Heart right ventricle (tissue), 16 donors: ENCODE results near the gene CORO2A. TPM values are rescaled to one million over a fixed set of nuclear protein-coding genes. Genes with fewer than 3 reads are reported as not detected.
"Not testable (repeated sequence)": the region's sequence is repeated elsewhere in the genome, so short reads cannot be mapped to it uniquely, and the experiment has no call there.

Experiments
- ATAC-seq, 8 donors: fragments of 200-7000 bp; cut with Tn5 transposase; one replicate each; pipeline ENCODE4 v1.9.1; 2020; ENCODE audit warnings: mild to moderate bottlenecking in 8 of 8, moderate library complexity in 8 of 8, moderate number of reproducible peaks in 1 of 8
- DNase-seq, 2 donors: peaks; one replicate each; pipeline ENCODE4 v3.0.0-alpha.2; 2020
- H3K27ac ChIP-seq, 10 donors: fragments of 200-600 bp; sonication (generic) in 2 of 10; one replicate each; pipeline versions ENCODE4 v1.5.0 to v1.8.0; 2020 to 2022; ENCODE audit warnings: mild to moderate bottlenecking in 3 of 10
- H3K27me3 ChIP-seq, 7 donors: fragments of 200-600 bp; one replicate each; pipeline ENCODE4 v1.8.0; 2021 to 2022; ENCODE audit warnings: mild to moderate bottlenecking in 2 of 7
- H3K36me3 ChIP-seq, 9 donors: fragments of 200-600 bp; sonication (generic) in 1 of 9; one replicate each; pipeline versions ENCODE4 v1.5.0 to v1.8.0; 2020 to 2022; ENCODE audit warnings: mild to moderate bottlenecking in 2 of 9
- H3K4me1 ChIP-seq, 9 donors: fragments of 200-600 bp; sonication (generic) in 1 of 9; one replicate each; pipeline versions ENCODE4 v1.5.0 to v1.8.0; 2020 to 2022; ENCODE audit warnings: mild to moderate bottlenecking in 4 of 9
- H3K4me3 ChIP-seq, 10 donors: fragments of 200-600 bp; sonication (generic) in 2 of 10; one replicate each; pipeline versions ENCODE4 v1.5.0 to v1.8.0; 2020 to 2022; ENCODE audit warnings: mild to moderate bottlenecking in 7 of 10, moderate library complexity in 2 of 10
- H3K9me3 ChIP-seq, 11 donors: fragments of 200-600 bp in 10 of 11; sonication (generic) in 2 of 11; one replicate each; pipeline versions ENCODE4 v1.5.0 to v1.8.0; 2013 to 2022; ENCODE audit warnings: mild to moderate bottlenecking in 2 of 11, control low read depth in 1 of 11, moderate library complexity in 1 of 11
- WGBS, 2 donors: extraction: QIAGEN DNeasy Blood & Tissue Kit; methylation state at CpG; one replicate each; pipeline ENCODE4 v1.1.7; 2013; ENCODE audit warnings: inconsistent platforms in 1 of 2; 5-methylcytosine and 5-hydroxymethylcytosine counted together
- intact Hi-C, 10 donors: fragments of 100-400 bp; cut with DNase I; formaldehyde crosslinking; loops; one replicate each; pipeline versions ENCODE4 v1.11.1 to v1.14.2; 2022
- polyA plus RNA-seq, 2 donors: library from polyadenylated mRNA; stranded (reverse); fragments of 200-250 nt; gene quantifications; one replicate each; pipeline ENCODE4 v1.2.3, GENCODE V29; 2013
- total RNA-seq, 10 donors: library from RNA; stranded (reverse); fragmentation: NEBNext Ultra II Directional in 3 of 10; extraction: Animal tissue kit (Norgen Biotek cat#: 25700) in 3 of 10; gene quantifications; one replicate each; pipeline versions ENCODE4 v1.2.1 to v1.2.4, GENCODE V29; 2021 to 2023
- TF ChIP-seq, protein P1 (sequence below), 9 donors: fragments of 200-600 bp; sonication (generic) in 2 of 9; IDR thresholded peaks; one replicate each; pipeline versions ENCODE4 v1.5.0 to v1.8.0; 2021 to 2022; ENCODE audit warnings: antibody characterized with exemption in 9 of 9, mild to moderate bottlenecking in 5 of 9, moderate library complexity in 1 of 9
- donor health status: Arrhythmogenic right ventricular cardiomyopathy.
- donor health status: ischemic (EF 13 %, LVEDD 7.1; RV severe dilation, severe dysfunction).
- donor health status: healthy with polysubstance abuse.
- donor health status: DM: no; HTN: yes; CAD: no.
- donor health status: DM: no; HTN: no; CAD: no.
- donor health status: ischemic (EF 25% LVEDD 6.9; RV normal size, moderate dysfunction).
- donor health status: ischemic (EF 25% LVEDD 5.7; RV mildly dilated, moderate dysfunction).
- donor health status: healthy.
- donor health status: DM: yes; HTN: yes; CAD: no.
- donor health status: Ischemic cardiomyopathy.
- donor health status: ischemic (EF 35%, LVEDD 5.7; RV mildly dilated, moderate dysfunction).
- donor health status: nonischemic (EF 11% LVEDD 7.7; RV severe dilation, severe dysfunction).
- donor health status: DM: yes; HTN: yes; CAD: no.
- donor health status: PGD.
- donor health status: ischemic (EF 29% LVEDD 5.4; RV normal size, mild dysfunction).
- donor health status: nonischemic (EF 23%, LVEDD 6.1; RV moderate dilation, normal function).

CORO2A gene
- total and polyA plus RNA-seq, 12 donors = 0.06 to 0.90 (median 0.23) TPM

DNA sequence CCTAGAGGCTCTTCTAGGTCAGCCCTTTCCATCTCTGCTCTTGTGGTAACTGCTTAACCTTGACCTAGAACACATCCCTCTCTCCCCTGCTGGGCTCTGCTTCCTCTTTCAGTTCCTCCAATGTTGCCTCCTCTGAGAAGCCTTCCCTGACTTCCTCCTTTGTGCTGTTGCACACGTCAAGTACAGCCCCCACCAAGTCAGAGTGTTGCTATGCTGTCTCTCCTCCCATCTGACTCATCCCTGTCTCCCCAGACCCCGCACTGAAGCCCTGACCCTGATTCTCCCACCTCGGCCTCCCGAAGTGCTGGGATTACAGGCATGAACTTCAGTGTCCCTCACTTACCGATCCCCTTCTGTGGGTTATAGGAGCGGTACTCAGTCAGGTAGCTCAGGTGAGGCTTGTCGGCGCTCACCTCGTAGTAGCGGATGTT lies 63.0 kb downstream of the CORO2A start:
- TF ChIP-seq, protein P1, sequence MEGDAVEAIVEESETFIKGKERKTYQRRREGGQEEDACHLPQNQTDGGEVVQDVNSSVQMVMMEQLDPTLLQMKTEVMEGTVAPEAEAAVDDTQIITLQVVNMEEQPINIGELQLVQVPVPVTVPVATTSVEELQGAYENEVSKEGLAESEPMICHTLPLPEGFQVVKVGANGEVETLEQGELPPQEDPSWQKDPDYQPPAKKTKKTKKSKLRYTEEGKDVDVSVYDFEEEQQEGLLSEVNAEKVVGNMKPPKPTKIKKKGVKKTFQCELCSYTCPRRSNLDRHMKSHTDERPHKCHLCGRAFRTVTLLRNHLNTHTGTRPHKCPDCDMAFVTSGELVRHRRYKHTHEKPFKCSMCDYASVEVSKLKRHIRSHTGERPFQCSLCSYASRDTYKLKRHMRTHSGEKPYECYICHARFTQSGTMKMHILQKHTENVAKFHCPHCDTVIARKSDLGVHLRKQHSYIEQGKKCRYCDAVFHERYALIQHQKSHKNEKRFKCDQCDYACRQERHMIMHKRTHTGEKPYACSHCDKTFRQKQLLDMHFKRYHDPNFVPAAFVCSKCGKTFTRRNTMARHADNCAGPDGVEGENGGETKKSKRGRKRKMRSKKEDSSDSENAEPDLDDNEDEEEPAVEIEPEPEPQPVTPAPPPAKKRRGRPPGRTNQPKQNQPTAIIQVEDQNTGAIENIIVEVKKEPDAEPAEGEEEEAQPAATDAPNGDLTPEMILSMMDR (IDR thresholded peaks at IDR 0.05) = no peak
- Histone ChIP-seq H3K4me1 (peaks cover 0 to 15% (median 0%) of the 10 kb centered on the region in 9 donors), H3K36me3 (peaks cover 0 to 4% (median 0%) of the 10 kb centered on the region in 9 donors), H3K27ac (peak overlapping the region in 1 of 10 donors; percentile 83), H3K9me3 (no peaks in the 10 kb centered on the region), H3K4me3 (no peak overlapping the region), H3K27me3 (peaks cover 0 to 5% (median 0%) of the 10 kb centered on the region in 7 donors)
- intact Hi-C loops = no loop called here
- ATAC-seq (peak in 7 of 8 donors; percentile 29 to 65 (median 51)), DNase-seq (no peak)
- 90 to 91% methylated on average over 10 of the region's 10 CpGs for WGBS, 2 donors

DNA sequence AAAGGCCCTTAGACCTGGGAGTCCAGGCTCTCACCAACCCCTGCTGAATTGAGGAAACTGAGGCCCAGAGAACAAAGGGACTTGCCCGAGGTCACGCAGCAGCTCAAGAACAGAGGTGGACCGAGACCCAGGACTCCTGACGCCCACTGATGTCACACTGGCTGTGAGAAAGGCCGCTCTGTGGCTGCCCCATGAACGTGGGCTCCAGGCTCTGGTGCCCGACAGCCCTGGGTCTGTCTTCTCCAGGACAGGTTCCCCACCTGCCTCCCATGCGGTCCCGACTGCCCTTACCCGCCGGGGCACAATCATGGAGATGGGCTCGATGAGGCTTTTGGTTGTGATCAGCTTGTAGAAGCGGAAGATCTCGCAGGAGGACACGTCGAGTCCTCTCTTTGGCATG lies 64.1 kb downstream of the CORO2A start:
- intact Hi-C loops = no loop called here

DNA sequence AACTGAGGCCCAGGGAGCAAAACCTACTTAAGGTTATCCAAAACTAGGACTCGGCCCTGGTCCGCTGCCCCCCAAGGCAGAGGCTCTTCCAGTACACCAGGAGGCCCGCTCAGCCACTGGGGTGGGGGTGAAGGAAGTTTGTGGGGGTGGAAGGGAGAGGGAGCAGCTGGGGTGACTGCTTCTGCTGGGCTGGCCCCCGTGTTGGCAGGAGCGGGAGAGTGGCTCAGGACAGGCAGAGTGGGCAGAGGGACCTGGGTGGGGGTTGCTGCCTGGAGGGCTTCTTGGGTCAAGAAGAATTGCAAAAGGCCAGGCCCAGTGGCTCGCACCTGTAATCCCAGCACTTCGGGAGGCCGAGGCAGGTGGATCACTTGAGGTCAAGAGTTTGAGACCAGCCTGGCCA lies 65.2 kb downstream of the CORO2A start:
- no peak for ATAC-seq
- WGBS, 2 donors = 93% methylated on average over 8 of the region's 8 CpGs
- Histone ChIP-seq H3K27me3 (peaks cover 0 to 6% (median 0%) of the 10 kb centered on the region in 7 donors), H3K36me3 (peaks cover 0 to 1% (median 0%) of the 10 kb centered on the region in 9 donors), H3K4me1 (peaks cover 0 to 15% (median 0%) of the 10 kb centered on the region in 9 donors), H3K27ac (no peak overlapping the region), H3K9me3 (no peaks in the 10 kb centered on the region), H3K4me3 (no peak overlapping the region)
- no peak for DNase-seq
- intact Hi-C loops = no loop called here
- TF ChIP-seq, protein P1 (IDR thresholded peaks at IDR 0.05) = no peak

More for the DNA sequence above, 64.1 kb downstream of the CORO2A start:
- H3K36me3 ChIP-seq = peaks cover 0 to 4% (median 0%) of the 10 kb centered on the region in 9 donors
- WGBS, 2 donors = 98 to 99% methylated on average over 16 of the region's 16 CpGs
- H3K27me3 ChIP-seq = peaks cover 0 to 3% (median 0%) of the 10 kb centered on the region in 7 donors
- DNase-seq = no peak
- TF ChIP-seq, protein P1 (IDR thresholded peaks at IDR 0.05) = no peak
- H3K4me1 ChIP-seq = peaks cover 0 to 15% (median 0%) of the 10 kb centered on the region in 9 donors
- no peak for ATAC-seq
- no peaks in the 10 kb centered on the region for H3K9me3 ChIP-seq
- peak overlapping the region in 1 of 10 donors; percentile 83 for H3K27ac ChIP-seq
- no peak overlapping the region for H3K4me3 ChIP-seq

DNA sequence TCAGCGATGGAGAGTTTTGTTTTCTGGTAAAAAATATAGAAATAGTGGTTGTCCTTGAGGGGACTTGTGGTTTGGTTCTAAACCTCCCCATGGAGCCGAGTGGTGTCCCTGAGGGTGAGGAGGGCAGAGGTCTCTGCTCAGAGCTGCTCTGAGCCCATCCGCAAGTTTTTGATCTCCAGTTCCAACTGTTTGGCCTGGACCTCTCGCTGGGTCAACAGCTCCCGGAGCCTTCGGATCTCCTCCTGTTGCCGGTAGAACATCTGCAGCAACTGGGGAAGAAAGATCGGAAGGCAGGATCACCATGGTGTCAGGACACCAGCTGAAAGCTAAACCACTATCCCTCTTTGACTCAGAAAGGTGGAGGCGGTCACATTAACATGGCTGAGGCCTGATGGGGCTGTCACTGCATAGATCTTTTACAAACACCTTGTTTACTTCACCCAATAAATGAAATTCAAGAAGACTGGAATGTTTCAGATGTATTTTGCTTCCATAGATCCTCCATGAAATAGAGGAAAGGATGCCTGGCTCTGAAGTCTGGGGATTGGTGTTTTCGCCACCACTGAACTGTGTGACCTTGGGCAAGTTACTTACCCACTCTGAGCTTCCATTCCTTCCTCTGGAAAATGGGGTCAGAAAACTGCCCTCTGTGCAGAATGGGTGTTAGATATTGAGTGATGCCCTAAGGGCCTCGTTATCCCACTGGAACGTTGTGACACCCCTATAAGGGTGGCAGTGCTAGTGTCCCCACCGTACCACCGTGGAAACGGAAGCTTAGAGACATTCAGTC lies 67.6 kb downstream of the CORO2A start:
- intact Hi-C loops = no loop called here
- H3K27ac ChIP-seq = no peak overlapping the region
- no peaks in the 10 kb centered on the region for H3K36me3 ChIP-seq
- TF ChIP-seq, protein P1 (IDR thresholded peaks at IDR 0.05) = no peak
- H3K4me1 ChIP-seq = peaks cover 0 to 35% (median 9%) of the 10 kb centered on the region in 9 donors
- H3K9me3 ChIP-seq = no peaks in the 10 kb centered on the region
- ATAC-seq = no peak
- no peak for DNase-seq
- H3K4me3 ChIP-seq = no peak overlapping the region
- peaks cover 0 to 11% (median 0%) of the 10 kb centered on the region in 7 donors for H3K27me3 ChIP-seq
- 91 to 93% methylated on average over 15 of the region's 15 CpGs for WGBS, 2 donors

DNA sequence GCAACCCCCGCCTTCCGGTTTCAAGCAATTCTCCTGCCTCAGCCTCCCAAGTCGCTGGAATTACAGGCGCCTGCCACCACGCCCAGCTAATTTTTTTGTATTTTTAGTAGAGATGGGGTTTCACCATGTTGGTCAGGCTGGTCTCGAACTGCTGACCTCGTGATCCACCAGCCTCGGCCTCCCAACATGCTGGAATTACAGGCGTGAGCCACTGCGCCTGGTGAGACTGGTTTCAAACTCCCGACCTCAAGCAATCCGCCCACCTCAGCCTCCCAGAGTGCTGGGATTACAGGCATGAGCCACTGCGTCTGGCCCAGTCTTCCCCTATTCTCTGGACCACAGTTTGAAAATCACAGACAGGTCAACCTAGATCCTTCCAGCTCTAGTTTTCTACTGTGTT lies 68.3 kb downstream of the CORO2A start:
- DNase-seq, intact Hi-C loops, H3K9me3 ChIP-seq, ATAC-seq, H3K36me3 ChIP-seq, H3K27ac ChIP-seq, H3K4me3 ChIP-seq: not testable (repeated sequence)
- 96 to 97% methylated on average over 13 of the region's 13 CpGs for WGBS, 2 donors
- Histone ChIP-seq H3K27me3 (peaks cover 0 to 12% (median 0%) of the 10 kb centered on the region in 7 donors), H3K4me1 (peaks cover 0 to 28% (median 13%) of the 10 kb centered on the region in 9 donors)
